HG02642 (cell line): ENCODE results near the gene LBR.
"Not testable (repeated sequence)": the region's sequence is repeated elsewhere in the genome, so short reads cannot be mapped to it uniquely, and the experiment has no call there.

ENCODE experiments used
- ATAC-seq: cut with Tn5 transposase; IDR thresholded peaks from one replicate; pipeline ENCODE4 v1.9.1; 2021; ENCODE audit warnings: mild to moderate bottlenecking; ENCODE audit not compliant: unreplicated experiment, poor library complexity

LBR gene

DNA sequence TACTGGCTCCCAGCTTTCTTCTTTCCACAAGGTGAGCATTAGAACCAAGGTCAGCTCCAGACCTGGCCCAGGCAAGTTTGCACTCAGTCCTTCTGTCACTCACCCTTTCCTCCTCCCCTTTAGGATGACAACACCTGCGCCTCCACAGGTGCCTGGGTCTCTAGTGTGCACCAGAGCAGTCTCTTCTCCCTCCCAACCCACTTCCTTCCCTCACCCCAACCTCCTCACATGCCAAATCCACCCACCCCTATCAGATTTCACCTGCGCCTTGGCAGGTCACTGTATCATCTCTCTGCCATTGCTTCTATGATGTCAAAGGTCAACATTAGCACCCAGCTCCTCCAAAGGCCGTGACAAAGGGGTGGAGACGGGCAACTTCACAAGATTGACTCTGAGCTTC is 38.0 kb downstream of the LBR start:
- no peak for ATAC-seq

DNA sequence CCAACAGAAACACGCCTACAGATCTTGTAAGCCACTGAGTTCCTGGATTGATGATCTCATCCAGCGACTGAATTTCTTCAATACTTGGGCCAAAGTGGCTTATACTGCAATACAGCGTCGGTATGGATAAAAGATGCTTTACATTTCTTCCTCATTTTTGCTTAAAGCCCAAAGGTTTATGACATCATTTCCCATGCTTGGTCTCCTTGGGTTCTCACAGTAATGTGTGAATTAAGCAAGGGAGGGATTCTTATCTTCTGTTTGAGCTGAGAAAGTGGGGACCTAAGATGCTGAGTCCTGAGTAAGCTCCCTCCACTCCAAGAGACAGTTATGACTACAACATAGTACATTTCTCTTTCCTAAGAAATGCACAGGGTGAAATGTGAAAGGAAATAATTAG is 39.5 kb downstream of the LBR start:
- ATAC-seq, result no peak

DNA sequence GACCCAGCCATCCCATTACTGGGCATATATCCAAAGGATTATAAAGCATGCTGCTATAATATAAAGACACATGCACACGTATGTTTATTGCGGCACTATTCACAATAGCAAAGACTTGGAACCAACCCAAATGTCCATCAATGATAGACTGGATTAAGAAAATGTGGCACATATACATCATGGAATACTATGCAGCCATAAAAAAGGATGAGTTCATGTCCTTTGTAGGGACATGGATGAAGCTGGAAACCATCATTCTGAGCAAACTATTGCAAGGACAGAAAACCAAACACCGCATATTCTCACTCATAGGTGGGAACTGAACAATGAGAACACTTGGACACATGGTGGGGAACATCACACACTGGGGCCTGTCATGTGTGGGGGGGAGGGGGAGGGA is 41.0 kb downstream of the LBR start:
- ATAC-seq, result not testable (repeated sequence)

DNA sequence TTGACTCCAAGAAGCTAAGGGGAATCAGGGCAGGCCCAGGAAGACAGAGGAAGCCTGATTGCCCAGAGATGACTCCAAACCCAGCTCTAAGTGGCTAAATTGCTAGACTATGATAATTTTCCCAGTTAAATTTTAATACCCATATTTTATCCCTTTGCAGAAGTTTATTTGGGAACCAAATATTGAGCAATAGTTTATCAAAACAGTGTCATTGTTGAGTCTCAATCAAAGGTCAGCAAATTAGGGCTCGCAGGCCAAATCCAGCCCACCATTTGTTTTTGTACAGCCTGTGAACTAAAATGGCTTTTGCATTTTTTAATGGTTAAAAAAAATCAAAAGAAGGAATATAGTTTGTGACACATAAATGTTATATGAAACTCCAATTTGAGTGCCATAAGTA is 47.1 kb downstream of the LBR start:
- no peak for ATAC-seq

DNA sequence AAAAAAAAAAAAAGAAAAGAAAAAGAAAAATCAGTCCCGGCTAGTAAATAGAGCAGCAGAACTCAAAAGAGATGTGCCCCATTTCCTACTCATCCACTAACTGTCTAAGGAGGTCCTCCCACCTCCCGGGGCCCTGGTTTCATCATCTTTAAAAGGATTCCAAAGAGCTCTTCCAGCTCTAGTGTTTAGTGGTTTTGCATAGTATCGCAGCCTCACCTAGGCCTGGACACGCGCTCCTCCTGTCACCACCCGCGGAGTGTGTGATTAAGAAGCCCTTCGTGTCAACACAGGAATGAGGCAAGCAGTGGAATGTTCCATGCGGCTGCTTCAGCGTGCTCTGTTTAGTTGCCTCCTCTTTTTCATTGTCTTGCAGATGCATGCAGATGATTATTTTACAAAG is 49.0 kb downstream of the LBR start:
- ATAC-seq, result no peak

DNA sequence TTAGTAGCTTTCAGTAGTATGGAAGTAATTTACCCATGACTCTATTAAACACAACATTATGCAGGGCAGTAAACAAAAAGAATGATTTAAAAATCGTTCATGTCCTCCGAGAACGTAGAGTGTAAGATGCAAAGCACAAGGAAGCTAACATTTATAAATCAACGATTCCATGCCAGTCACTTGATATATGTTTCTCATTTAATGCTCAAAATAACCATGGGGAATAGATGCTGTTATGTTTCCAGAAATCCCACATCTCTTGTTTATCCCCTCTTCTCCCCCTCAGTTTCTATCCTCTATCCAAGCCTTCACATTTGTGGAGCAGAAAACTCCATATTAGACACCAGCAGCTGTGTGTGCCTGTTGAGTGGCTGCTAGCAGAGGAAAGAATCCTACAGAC is 52.8 kb downstream of the LBR start:
- no peak for ATAC-seq

DNA sequence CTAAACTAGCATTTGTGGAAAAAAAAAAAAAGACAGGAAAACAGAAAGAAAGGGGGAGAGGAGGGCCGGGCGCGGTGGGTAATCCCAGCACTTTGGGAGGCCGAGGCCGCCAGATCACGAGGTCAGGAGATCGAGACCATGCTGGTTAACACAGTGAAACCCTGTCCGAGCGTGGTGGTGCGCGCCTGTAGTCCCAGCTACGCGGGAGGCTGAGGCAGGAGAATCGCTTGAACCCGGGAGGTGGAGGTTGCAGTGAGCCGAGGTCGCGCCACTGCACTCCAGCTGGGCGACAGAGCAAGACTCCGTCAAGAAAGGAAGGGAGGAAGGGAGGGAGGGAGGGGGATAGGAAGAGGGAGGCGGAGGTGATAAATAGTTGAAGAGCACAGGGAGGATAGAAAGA is 54.7 kb downstream of the LBR start:
- no peak for ATAC-seq

DNA sequence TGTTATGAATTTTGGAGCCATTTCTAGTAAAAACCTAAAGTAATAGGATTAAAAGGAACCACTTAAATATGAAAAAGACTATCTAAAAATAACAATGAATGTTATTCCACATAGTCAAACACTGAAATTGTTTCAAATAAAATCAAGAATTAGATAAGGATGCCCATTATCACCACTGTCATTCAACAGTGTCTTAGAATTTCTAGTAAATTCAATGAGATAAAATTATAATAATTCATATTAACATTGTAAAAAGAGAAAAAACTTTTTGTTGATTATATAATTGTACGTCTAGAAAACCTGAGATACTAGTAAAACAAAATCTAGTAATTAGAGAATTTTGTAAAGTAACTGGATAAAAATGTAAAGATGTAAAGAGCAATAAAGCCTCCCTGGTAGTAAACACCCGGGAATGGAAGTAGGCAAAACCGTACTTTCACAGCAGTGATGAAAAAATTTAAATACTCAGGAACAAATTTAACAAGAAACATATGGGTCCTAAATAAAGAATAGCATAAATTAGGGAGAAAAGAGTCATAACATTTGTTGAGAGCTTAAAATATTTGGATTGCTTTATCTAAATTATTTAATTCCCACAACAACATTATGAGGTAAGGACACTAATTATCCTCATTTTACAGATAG is 56.4 kb downstream of the LBR start:
- no peak for ATAC-seq

DNA sequence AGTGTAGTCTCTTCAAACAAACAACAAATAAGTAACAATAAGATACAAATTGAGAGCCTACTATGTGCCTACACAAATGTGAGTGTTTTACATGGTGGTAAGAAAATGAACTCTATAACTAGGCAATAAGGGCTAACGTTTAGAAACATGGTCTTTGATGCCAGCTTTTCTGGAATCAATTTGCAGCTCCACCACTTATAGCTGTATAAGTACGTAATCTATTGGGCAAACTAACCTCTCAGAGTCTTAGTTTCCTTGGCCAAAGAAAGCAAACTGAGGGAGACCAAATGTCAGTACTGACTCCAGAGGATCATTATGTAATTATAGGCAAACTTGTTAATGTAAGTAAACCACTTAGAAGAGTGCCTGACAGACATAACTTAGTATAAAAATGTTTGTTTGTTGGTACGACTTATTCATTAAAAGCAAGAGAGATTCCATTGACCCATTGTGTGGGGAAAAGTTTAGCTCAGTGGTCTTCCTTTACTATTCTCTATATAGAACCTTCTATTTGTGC is 59.7 kb downstream of the LBR start:
- no peak for ATAC-seq

DNA sequence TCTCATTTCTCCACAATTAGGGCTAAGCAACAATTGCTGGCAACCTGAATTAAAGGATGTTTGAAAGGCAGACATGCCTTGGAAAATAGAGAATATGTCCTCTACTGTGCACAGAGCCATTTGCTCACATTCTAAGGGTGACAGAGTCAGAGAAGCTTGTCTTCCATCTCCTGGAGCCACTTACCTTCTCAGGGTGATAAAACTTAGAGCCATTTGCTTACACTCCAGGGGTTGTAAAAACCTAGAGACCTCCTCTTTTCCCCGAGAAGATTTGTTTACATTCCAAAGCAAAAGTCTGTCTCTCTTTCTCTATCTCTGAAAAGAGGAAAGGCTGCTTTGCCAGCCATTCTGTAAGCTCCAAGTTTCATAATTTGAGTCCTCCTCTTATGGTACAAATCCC is 61.3 kb downstream of the LBR start:
- no peak for ATAC-seq

DNA sequence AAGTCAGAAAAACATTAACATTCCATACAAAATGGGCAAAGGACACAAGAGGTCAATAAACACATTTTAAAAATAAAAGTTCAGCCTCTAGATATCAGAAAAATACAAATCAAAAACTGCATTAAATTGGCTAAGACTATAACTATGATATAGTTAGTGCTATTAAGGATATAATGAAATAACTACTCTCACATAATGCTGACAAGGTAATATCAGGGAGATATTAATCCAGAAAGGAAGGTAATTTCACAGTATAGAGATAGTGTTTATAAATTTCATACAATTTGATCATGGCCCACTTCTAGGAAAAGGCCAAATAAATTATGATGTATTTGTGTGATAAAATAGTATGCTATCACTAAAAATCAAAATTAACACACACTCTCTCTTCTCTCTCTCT is 61.8 kb downstream of the LBR start:
- no peak for ATAC-seq

DNA sequence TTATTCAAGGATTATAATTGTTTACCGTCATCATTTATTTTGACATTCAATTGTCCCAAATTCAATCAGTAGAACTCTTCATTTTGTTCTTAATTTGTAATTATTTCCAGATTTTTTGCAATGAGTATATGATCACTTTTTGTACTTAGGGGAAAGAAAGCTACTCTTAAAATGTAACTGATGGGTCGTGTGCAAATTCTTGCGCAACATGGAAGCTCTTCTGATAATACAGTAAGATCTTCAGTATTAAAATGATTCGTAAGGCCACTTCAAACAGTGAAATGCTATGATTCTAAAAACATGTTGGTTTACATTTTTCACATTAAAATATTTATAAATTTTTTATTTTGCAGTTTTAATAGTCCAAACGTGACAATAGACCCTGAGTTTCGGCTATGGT is 63.4 kb downstream of the LBR start:
- no peak for ATAC-seq

DNA sequence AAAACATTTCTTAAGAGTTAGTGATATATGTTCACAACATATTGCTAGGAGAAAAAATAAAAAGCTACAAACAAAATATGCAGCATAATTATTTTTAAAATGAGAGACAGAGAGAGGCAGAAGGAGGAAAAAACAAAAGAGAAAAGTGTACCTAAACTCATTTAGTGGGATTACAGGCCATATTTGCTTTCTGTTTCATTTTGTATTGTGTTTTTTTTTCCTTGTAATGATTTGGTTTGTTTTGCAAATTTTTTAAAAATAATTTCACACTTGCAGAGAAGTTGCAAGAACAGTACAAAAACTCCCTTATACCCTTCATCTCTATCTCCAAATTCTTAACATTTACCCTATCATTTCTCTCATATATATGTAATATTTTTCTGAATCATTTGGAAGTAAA is 65.0 kb downstream of the LBR start:
- ATAC-seq, result no peak

DNA sequence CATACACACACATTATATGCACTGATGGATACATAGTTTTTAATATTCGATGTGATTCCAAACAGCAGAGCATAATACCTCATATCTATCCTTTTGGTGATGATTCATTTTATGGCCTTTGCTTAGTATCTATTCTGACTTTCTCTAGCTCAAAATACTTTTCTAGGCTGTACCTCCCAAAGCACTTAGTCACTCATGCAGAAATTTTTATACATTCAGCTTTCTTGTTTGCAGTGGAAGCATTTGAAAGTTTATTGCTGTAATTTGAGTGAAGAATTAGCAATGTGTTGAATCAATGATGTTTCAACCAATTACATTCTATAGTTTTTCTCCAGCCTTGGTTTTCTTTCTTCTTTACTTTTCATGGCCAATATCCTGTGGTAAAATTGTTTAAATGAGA is 66.7 kb downstream of the LBR start:
- no peak for ATAC-seq

DNA sequence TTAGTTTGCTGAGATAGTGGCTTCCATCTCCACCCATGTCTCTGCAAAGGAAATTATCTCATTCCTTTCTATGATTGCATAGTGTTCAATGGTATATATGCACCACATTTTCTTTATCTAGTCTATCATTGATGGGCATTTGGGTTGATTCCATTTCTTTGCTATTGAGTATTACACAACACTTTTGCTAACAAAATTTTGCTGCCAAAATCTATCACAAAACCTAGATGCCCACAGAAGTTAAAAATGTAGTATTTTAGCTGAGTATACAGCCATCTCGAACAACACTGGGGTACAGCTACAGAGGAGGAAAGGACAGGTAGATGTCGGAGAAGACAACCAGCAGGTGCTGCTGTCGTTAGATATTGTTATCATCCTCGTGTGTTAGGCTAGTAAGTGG is 67.7 kb downstream of the LBR start:
- ATAC-seq, result no peak

DNA sequence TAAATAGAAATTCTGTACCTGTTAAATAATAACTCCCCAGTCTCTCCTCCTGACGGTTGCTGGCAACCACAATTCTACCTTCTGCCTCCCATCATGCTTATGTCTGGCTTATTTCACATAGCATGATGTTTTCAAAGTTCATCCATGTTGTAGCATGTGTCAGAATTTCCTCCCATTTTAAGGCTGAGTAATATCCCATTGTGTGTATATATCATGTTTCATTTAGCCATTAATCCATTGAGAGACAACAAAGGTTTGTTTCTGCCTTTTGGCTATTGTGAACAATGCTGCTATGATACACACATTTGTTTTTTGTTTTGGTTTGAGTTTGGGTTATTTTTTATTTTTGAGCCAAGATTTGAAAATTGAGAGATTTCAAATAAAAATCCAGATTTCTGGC is 72.0 kb downstream of the LBR start:
- ATAC-seq, result no peak

DNA sequence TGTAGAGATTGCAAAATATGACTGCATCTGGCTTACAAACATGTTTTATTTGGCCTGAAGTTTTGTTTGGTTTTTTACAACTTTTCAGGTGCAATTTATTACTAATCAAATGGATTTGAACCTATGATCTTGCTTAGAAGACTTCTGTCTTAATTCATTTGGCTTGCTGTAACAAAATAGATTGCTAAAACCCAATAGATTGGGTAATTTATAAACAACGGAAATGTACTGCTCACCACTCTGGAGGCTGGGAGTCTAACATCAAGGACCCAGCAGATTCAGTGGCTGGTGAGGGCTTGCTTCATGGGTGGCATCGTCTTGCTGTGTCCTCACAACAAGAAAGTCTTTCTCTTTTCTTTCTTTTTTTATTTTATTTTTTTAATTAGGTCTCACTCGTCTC is 72.9 kb downstream of the LBR start:
- ATAC-seq, result no peak
